Gastroesophageal sphincter (tissue), 3 donors: ENCODE data around the gene FOXN3.

ENCODE experiments used
- POLR2A ChIP-seq, 2 donors: fragments of 450-650 bp; IDR thresholded peaks; one replicate each; pipeline ENCODE4 v1.6.1; 2017; ENCODE audit warnings: antibody characterized with exemption in 2 of 2, mild to moderate bottlenecking in 2 of 2, moderate library complexity in 1 of 2
- TF ChIP-seq, protein P1 (sequence below), 4 experiments: fragments of 200-600 bp in 2 of 4; fragments of 450-650 bp in 2 of 4; sonication (generic) in 1 of 4; IDR thresholded peaks; one replicate each; pipeline ENCODE4 v1.5.1; 2017 to 2019; ENCODE audit warnings: antibody characterized with exemption in 4 of 4, mild to moderate bottlenecking in 2 of 4, moderate library complexity in 2 of 4

DNA sequence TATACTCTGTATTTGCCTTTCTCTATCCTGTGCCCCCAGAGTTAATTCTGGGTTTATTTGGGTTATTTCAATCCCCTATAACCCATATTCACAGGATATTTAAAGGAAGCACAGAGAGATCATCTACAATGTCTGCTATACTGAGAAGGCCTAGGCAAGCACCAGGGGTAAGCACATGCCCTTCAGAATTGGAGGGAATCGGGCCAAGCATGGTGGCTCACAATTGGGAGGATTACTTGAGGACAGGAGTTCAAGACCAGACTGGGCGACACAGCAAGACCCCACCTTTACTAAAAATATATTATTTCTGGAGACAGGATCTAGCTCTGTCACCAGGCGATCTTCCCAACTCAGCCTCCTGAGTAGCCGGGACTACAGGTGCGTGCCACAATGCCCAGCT is 11.3 kb downstream of the FOXN3 start:
- TF ChIP-seq, protein P1, sequence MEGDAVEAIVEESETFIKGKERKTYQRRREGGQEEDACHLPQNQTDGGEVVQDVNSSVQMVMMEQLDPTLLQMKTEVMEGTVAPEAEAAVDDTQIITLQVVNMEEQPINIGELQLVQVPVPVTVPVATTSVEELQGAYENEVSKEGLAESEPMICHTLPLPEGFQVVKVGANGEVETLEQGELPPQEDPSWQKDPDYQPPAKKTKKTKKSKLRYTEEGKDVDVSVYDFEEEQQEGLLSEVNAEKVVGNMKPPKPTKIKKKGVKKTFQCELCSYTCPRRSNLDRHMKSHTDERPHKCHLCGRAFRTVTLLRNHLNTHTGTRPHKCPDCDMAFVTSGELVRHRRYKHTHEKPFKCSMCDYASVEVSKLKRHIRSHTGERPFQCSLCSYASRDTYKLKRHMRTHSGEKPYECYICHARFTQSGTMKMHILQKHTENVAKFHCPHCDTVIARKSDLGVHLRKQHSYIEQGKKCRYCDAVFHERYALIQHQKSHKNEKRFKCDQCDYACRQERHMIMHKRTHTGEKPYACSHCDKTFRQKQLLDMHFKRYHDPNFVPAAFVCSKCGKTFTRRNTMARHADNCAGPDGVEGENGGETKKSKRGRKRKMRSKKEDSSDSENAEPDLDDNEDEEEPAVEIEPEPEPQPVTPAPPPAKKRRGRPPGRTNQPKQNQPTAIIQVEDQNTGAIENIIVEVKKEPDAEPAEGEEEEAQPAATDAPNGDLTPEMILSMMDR (IDR thresholded peaks at IDR 0.05) = no peak
- no peak for TF ChIP-seq POLR2A (IDR thresholded peaks at IDR 0.05)
